ENCODE results near the gene ROBO4.

ROBO4 gene

GRCh38 chr11:124930799-124931198, 33.1 kb upstream of the ROBO4 start:
- no peak for DNase-seq (ENCODE audit: low read depth, low spot score)
- no peaks in the 10 kb centered on the region for H3K9me3 ChIP-seq (ENCODE audit: insufficient read depth, low read length)

GRCh38 chr11:124928942-124929665, 31.4 kb upstream of the ROBO4 start:
- no peak for DNase-seq (ENCODE audit: low read depth, low spot score)
- Histone ChIP-seq H3K4me3 (ENCODE audit: insufficient read length, low read depth) (no peak overlapping the region), H3K9ac (ENCODE audit: insufficient read length, low read depth) (no peak overlapping the region), H3K4me1 (ENCODE audit: insufficient read depth, insufficient read length) (no peaks in the 10 kb centered on the region), H3K36me3 (ENCODE audit: insufficient read depth, insufficient read length, low read length) (no peaks in the 10 kb centered on the region), H3K27me3 (ENCODE audit: insufficient read depth, insufficient read length) (no peaks in the 10 kb centered on the region), H3K9me3 (ENCODE audit: insufficient read depth, low read length) (no peaks in the 10 kb centered on the region)
- TF ChIP-seq ZNF274 (IDR thresholded peaks at IDR 0.05; ENCODE audit: low read depth, low read length): no peak
- TF ChIP-seq YY1 (IDR thresholded peaks at IDR 0.05; ENCODE audit: insufficient read depth, insufficient read length): no peak
- TF ChIP-seq SUZ12 (IDR thresholded peaks at IDR 0.05; ENCODE audit: extremely low read depth, insufficient read depth, insufficient read length): no peak

More at GRCh38 chr11:124930799-124931198, 33.1 kb upstream of the ROBO4 start:
- H3K27me3 ChIP-seq (ENCODE audit: insufficient read depth, insufficient read length): no peaks in the 10 kb centered on the region
- H3K4me3 ChIP-seq (ENCODE audit: insufficient read length, low read depth): no peak overlapping the region
- no peak overlapping the region for H3K9ac ChIP-seq (ENCODE audit: insufficient read length, low read depth)
- TF ChIP-seq SUZ12 (IDR thresholded peaks at IDR 0.05; ENCODE audit: extremely low read depth, insufficient read depth, insufficient read length): no peak
- TF ChIP-seq YY1 (IDR thresholded peaks at IDR 0.05; ENCODE audit: insufficient read depth, insufficient read length): no peak
- TF ChIP-seq ZNF274 (IDR thresholded peaks at IDR 0.05; ENCODE audit: low read depth, low read length): no peak
- no peaks in the 10 kb centered on the region for H3K36me3 ChIP-seq (ENCODE audit: insufficient read depth, insufficient read length, low read length)
- no peaks in the 10 kb centered on the region for H3K4me1 ChIP-seq (ENCODE audit: insufficient read depth, insufficient read length)

- H3K4me1 ChIP-seq (ENCODE audit: insufficient read depth, insufficient read length): peaks cover 4% of the 10 kb centered on the region
- H3K36me3 ChIP-seq (ENCODE audit: insufficient read depth, insufficient read length, low read length): no peaks in the 10 kb centered on the region
- peaks cover 4% of the 10 kb centered on the region for H3K27me3 ChIP-seq (ENCODE audit: insufficient read depth, insufficient read length)
- no peak for TF ChIP-seq YY1 (IDR thresholded peaks at IDR 0.05; ENCODE audit: insufficient read depth, insufficient read length)
- DNase-seq (ENCODE audit: low read depth, low spot score): no peak
- H3K9me3 ChIP-seq (ENCODE audit: insufficient read depth, low read length): no peaks in the 10 kb centered on the region
- H3K4me3 ChIP-seq (ENCODE audit: insufficient read length, low read depth): no peak overlapping the region
- H3K9ac ChIP-seq (ENCODE audit: insufficient read length, low read depth): no peak overlapping the region
Observed at GRCh38 chr11:124923296-124923695, 25.6 kb upstream of the ROBO4 start.

GRCh38 chr11:124922831-124923230, 25.2 kb upstream of the ROBO4 start:
- no peaks in the 10 kb centered on the region for H3K36me3 ChIP-seq (ENCODE audit: insufficient read depth, insufficient read length, low read length)

GRCh38 chr11:124920870-124921609, 23.4 kb upstream of the ROBO4 start:
- H3K9ac ChIP-seq (ENCODE audit: insufficient read length, low read depth): peak overlapping the region; percentile 91
- H3K27me3 ChIP-seq (ENCODE audit: insufficient read depth, insufficient read length): peaks cover 4% of the 10 kb centered on the region
- peaks cover 4% of the 10 kb centered on the region for H3K4me1 ChIP-seq (ENCODE audit: insufficient read depth, insufficient read length)

More at GRCh38 chr11:124922831-124923230, 25.2 kb upstream of the ROBO4 start:
- Histone ChIP-seq H3K4me1 (ENCODE audit: insufficient read depth, insufficient read length) (peaks cover 4% of the 10 kb centered on the region), H3K9me3 (ENCODE audit: insufficient read depth, low read length) (no peaks in the 10 kb centered on the region), H3K27me3 (ENCODE audit: insufficient read depth, insufficient read length) (peaks cover 4% of the 10 kb centered on the region), H3K9ac (ENCODE audit: insufficient read length, low read depth) (no peak overlapping the region), H3K4me3 (ENCODE audit: insufficient read length, low read depth) (no peak overlapping the region)
- TF ChIP-seq ZNF274 (IDR thresholded peaks at IDR 0.05; ENCODE audit: low read depth, low read length): no peak
- no peak for TF ChIP-seq YY1 (IDR thresholded peaks at IDR 0.05; ENCODE audit: insufficient read depth, insufficient read length)
- DNase-seq (ENCODE audit: low read depth, low spot score): no peak

GRCh38 chr11:124920356-124920755, 22.7 kb upstream of the ROBO4 start:
- Histone ChIP-seq H3K4me3 (ENCODE audit: insufficient read length, low read depth) (peak overlapping the region; percentile 47), H3K27me3 (ENCODE audit: insufficient read depth, insufficient read length) (peaks cover 4% of the 10 kb centered on the region)

More at GRCh38 chr11:124920870-124921609, 23.4 kb upstream of the ROBO4 start:
- H3K4me3 ChIP-seq (ENCODE audit: insufficient read length, low read depth): peak overlapping the region; percentile 47
- TF ChIP-seq YY1 (IDR thresholded peaks at IDR 0.05; ENCODE audit: insufficient read depth, insufficient read length) (no peak), SUZ12 (IDR thresholded peaks at IDR 0.05; ENCODE audit: extremely low read depth, insufficient read depth, insufficient read length) (no peak), ZNF274 (IDR thresholded peaks at IDR 0.05; ENCODE audit: low read depth, low read length) (no peak)
- H3K36me3 ChIP-seq (ENCODE audit: insufficient read depth, insufficient read length, low read length): no peaks in the 10 kb centered on the region
- no peaks in the 10 kb centered on the region for H3K9me3 ChIP-seq (ENCODE audit: insufficient read depth, low read length)
- DNase-seq (ENCODE audit: low read depth, low spot score): peak; percentile 48

GRCh38 chr11:124919898-124920297, 22.2 kb upstream of the ROBO4 start:
- peaks cover 4% of the 10 kb centered on the region for H3K4me1 ChIP-seq (ENCODE audit: insufficient read depth, insufficient read length)
- peaks cover 4% of the 10 kb centered on the region for H3K27me3 ChIP-seq (ENCODE audit: insufficient read depth, insufficient read length)
- no peak for TF ChIP-seq YY1 (IDR thresholded peaks at IDR 0.05; ENCODE audit: insufficient read depth, insufficient read length)
- TF ChIP-seq SUZ12 (IDR thresholded peaks at IDR 0.05; ENCODE audit: extremely low read depth, insufficient read depth, insufficient read length): no peak
- no peak for TF ChIP-seq ZNF274 (IDR thresholded peaks at IDR 0.05; ENCODE audit: low read depth, low read length)
- no peak overlapping the region for H3K9ac ChIP-seq (ENCODE audit: insufficient read length, low read depth)
- H3K4me3 ChIP-seq (ENCODE audit: insufficient read length, low read depth): no peak overlapping the region
- H3K9me3 ChIP-seq (ENCODE audit: insufficient read depth, low read length): no peaks in the 10 kb centered on the region
- DNase-seq (ENCODE audit: low read depth, low spot score): no peak
- no peaks in the 10 kb centered on the region for H3K36me3 ChIP-seq (ENCODE audit: insufficient read depth, insufficient read length, low read length)

More at GRCh38 chr11:124920356-124920755, 22.7 kb upstream of the ROBO4 start:
- Histone ChIP-seq H3K36me3 (ENCODE audit: insufficient read depth, insufficient read length, low read length) (no peaks in the 10 kb centered on the region), H3K4me1 (ENCODE audit: insufficient read depth, insufficient read length) (peaks cover 4% of the 10 kb centered on the region), H3K9ac (ENCODE audit: insufficient read length, low read depth) (no peak overlapping the region), H3K9me3 (ENCODE audit: insufficient read depth, low read length) (no peaks in the 10 kb centered on the region)
- no peak for DNase-seq (ENCODE audit: low read depth, low spot score)
- no peak for TF ChIP-seq YY1 (IDR thresholded peaks at IDR 0.05; ENCODE audit: insufficient read depth, insufficient read length)
